ENCODE data around the gene GNG11.

DNA sequence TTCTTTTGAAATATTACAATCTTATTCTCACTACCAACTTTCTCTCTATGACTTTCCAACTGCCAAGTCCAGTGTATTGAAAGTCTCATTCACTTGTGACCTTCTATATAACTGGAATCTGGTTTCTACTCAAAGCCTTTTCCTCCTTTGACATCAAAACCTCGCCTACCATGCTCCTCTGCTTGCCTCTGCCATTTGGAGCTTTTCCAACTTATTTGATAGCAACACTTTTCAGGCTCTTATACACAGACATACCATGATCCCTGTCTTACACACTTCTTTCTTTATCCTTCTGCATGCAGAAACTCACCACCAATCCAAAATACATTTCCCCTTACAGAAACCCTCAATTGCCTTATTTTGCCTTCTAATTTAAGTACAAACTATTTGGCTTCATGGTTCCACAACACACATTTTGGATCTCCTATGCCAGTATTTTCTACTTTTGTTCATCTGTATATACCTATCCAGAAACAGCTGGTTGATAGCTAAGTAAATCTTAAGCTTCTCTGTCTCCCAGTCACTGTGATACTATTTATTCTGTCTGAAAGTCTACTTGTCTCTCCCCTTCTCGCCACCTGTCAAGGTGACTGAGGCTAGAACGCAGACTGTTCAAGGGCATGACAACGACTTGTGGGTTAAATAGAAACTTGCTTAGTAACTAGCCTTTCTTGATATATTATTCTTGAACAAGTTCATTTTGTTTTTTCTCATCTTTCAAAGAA is 22.4 kb downstream of the GNG11 start:
- no peak for TF ChIP-seq ARNT (IDR thresholded peaks at IDR 0.05)
- no peak for TF ChIP-seq SP1 (IDR thresholded peaks at IDR 0.05)
- TF ChIP-seq FOXK2 (IDR thresholded peaks at IDR 0.05): no peak
- TF ChIP-seq FOXM1 (IDR thresholded peaks at IDR 0.05; ENCODE audit: borderline replicate concordance): no peak
- no peak for TF ChIP-seq FOXA1 (IDR thresholded peaks at IDR 0.05)

Measured in HEK293T (cell line).